RWPE1 (cell line): ENCODE measurements around the gene SLC25A13.

Experiments used
- CTCF ChIA-PET: fragments of 350-600 bp; sonication (Branson Sonifier 250); formaldehyde crosslinking; extraction: SDS; loops from one replicate; lab custom pipeline; 2021; lab: Yijun Ruan, JAX
- POLR2A ChIA-PET: fragments of 400-600 bp; formaldehyde crosslinking; extraction: SDS; loops from one replicate; lab custom pipeline; 2020; ENCODE audit warnings: antibody characterized with exemption; ENCODE audit not compliant: low non-redundant PET; lab: Yijun Ruan, JAX
- DNase-seq: peaks from one replicate; pipeline ENCODE4 v3.0.0; 2012; ENCODE audit warnings: low spot score
- H3K27ac ChIP-seq: fragments of 450-650 bp; 2 replicates; pipeline ENCODE4 v1.5.1; 2017
- TF ChIP-seq, protein P1 (sequence below): fragments of 450-650 bp; conservative IDR thresholded peaks from 2 replicates; pipeline ENCODE4 v1.5.1; 2017; ENCODE audit warnings: low read depth, mild to moderate bottlenecking

Gene SLC25A13

DNA sequence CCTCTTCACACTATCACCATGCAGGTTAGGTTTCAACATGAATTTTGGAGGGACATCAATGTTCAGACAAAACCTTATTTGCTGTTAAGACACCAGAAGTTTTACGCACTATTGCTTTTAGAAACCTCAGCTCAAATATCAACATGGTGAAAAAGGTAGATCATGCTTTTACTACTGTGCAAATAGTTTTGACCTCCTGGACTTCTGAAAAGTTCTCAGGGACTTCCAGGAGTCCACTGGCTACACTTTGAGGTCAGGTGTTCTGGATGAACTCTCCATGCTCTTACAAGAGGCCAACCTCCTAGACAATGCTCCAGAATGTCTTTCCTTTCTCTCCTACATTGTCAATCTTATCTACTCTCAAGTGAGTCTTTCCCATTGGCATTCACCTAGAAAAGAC, 55.9 kb downstream of the SLC25A13 start:
- DNase-seq, result no peak
- TF ChIP-seq, protein P1, sequence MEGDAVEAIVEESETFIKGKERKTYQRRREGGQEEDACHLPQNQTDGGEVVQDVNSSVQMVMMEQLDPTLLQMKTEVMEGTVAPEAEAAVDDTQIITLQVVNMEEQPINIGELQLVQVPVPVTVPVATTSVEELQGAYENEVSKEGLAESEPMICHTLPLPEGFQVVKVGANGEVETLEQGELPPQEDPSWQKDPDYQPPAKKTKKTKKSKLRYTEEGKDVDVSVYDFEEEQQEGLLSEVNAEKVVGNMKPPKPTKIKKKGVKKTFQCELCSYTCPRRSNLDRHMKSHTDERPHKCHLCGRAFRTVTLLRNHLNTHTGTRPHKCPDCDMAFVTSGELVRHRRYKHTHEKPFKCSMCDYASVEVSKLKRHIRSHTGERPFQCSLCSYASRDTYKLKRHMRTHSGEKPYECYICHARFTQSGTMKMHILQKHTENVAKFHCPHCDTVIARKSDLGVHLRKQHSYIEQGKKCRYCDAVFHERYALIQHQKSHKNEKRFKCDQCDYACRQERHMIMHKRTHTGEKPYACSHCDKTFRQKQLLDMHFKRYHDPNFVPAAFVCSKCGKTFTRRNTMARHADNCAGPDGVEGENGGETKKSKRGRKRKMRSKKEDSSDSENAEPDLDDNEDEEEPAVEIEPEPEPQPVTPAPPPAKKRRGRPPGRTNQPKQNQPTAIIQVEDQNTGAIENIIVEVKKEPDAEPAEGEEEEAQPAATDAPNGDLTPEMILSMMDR, result no peak
- ChIA-PET POLR2A (no interaction called here), CTCF (no interaction called here)
- H3K27ac ChIP-seq, result no peak overlapping the region

DNA sequence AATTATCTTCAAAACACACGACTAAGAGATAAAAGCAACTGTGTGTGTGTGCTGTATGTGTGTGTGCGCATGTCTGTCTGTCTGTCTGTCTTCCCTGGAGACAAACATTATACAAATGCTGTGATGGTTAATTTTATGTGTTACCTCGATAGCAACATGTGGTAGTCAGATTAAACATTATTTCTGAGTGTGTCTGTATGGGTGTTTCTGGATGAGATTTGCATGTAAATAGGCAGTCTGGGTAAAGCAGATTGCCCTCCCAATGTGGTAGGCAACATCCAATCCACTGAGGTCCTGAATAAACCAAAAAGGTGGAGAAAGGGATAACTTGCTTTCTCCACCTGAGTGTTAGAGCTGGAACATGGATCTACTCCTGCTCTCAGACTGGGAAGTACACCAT, 67.9 kb downstream of the SLC25A13 start:
- POLR2A ChIA-PET, result no interaction called here
- DNase-seq, result no peak
- TF ChIP-seq, protein P1, result no peak
- no peak overlapping the region for H3K27ac ChIP-seq
- CTCF ChIA-PET, result no interaction called here

- TF ChIP-seq, protein P1, result no peak
- CTCF ChIA-PET, result no interaction called here
- no peak overlapping the region for H3K27ac ChIP-seq
- POLR2A ChIA-PET, result no interaction called here
- DNase-seq, result no peak
Measured at GRCh38 chr7:96253441-96253840, 68.5 kb downstream of the SLC25A13 start.

DNA sequence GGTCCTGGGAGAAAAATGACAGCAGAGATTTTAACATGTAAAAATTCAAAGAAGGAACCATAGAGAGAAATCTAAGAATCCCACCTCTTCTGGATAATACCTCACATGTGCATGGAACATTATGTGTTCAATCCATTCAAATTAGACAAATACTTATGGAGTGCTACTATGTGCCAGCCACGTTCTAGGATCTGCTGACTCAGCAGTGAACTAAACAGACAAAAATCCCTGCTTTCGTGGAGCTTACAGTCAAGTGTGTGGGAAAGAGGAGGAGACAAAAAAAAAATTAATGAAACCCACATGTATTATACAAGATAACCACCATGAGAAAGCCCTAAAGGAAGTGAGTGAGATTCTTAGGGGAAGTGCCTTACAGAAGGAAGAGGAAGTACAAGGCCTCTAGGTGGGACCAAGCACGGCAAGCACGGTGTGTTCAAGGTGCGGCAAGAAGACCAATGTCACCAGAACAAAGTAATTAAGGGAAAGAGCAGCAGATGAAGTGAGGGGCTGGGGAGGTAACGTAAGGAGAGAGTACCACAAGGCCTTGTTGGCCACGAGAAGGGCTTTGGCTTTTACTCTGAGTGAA, 71.0 kb downstream of the SLC25A13 start:
- CTCF ChIA-PET, result no interaction called here
- TF ChIP-seq, protein P1, result no peak
- H3K27ac ChIP-seq, result no peak overlapping the region
- DNase-seq, result no peak
- POLR2A ChIA-PET, result no interaction called here

DNA sequence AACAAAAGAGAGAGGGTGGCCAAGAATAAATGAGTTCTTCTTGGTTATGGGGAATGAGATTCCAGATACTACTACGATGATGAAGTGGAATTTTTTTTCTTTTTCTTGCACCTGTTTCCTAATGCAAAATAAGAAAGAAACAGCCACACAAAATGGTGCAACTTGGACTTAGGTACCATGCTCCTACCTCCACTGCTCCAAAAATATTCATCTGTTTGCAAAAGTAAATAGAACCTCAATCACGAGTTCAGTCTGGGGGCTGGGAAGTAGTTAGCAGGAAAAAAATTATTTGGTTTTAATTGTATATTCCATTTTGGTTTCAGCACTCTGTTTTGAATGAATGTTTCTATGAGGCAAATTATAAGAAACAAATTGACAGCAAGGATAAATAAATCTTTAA, 73.5 kb downstream of the SLC25A13 start:
- CTCF ChIA-PET, result no interaction called here
- POLR2A ChIA-PET, result no interaction called here
- no peak for DNase-seq
- H3K27ac ChIP-seq, result no peak overlapping the region
- TF ChIP-seq, protein P1, result no peak

DNA sequence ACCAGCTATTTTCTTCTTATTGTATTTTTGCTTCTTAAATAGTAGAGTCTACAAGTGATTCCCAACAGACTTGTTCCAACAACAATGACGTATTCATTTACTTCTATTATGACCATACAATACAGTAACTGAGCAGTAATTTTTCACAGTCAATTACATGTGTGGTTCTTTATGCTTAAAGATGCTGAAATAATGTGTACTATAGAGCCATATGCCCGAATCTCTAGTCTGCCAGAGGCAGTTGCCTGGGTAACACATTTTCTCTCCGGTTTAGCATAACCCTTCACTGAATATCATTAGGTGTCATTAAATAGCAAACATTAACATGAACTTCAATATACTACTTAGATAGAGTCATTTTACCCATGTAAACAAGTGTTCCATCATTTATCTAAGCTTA, 75.0 kb downstream of the SLC25A13 start:
- POLR2A ChIA-PET, result no interaction called here
- no peak overlapping the region for H3K27ac ChIP-seq
- DNase-seq, result no peak
- CTCF ChIA-PET, result no interaction called here
- TF ChIP-seq, protein P1, result no peak

GRCh38 chr7:96244992-96245292, 77.0 kb downstream of the SLC25A13 start:
- CTCF ChIA-PET, result no interaction called here
- POLR2A ChIA-PET, result no interaction called here

More at GRCh38 chr7:96244992-96245292, 77.0 kb downstream of the SLC25A13 start:
- TF ChIP-seq, protein P1, result no peak
- no peak overlapping the region for H3K27ac ChIP-seq
- DNase-seq, result no peak
